Measurements from ENCODE around the gene RNPS1.

GRCh38 chr16:2284001-2284770 lies 16.3 kb upstream of the RNPS1 start:
- no peak for TF ChIP-seq CTCF (IDR thresholded peaks at IDR 0.05)
- no peak for TF ChIP-seq ZFX (IDR thresholded peaks at IDR 0.05; ENCODE audit: borderline replicate concordance)

Data from 22Rv1 (cell line).